Measurements from ENCODE around the gene ATG7.
A peak's percentile ranks its signal among the peaks of the same experiment; 100 is the strongest.

Gene ATG7

DNA sequence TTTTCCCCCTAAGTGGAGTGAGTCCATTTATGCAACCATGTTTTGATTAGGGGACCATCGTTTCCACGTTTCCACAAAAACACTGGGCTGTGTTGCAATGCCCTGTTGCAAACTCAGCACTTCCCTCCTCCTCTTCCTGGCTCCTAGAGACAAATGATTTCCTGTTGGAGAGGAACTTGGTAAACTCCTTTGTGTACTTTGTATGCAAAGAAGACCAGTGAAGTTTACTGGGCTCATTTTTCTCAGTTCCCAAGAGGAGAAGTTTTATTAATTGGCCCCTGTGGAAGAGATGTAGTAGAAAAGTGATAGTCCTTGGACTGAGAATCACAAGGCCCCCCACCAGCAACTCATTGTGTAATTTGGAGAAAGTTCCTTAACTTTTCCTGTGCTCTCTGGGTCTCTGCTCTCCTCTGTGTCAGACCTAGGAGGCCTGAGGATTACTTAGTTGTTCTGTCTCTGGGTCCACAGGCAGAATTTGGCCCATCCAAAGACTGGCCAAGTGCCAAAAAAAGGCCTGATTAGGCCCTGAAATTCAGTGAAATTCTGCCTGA, 95.0 kb downstream of the ATG7 start:
- no peaks in the 10 kb centered on the region for H3K27me3 ChIP-seq (ENCODE audit: insufficient read depth, low read length)
- H3K36me3 ChIP-seq (ENCODE audit: insufficient read depth, low read depth, low read length) = peaks cover 25% of the 10 kb centered on the region; the same call in 1 of the 2 replicates
- H3K4me1 ChIP-seq (ENCODE audit: insufficient read depth, low read length) = peaks cover 6% of the 10 kb centered on the region; the same call in 1 of the 2 replicates
- H3K9me3 ChIP-seq (ENCODE audit: insufficient read depth, low read depth, low read length) = no peaks in the 10 kb centered on the region
- peak overlapping the region; percentile 18; the same call in 1 of the 2 replicates for H3K9ac ChIP-seq (ENCODE audit: low read depth, low read length)
- no peak overlapping the region for H3K4me3 ChIP-seq (ENCODE audit: low read length)
- peak overlapping the region; percentile 8 for H3K27ac ChIP-seq (ENCODE audit: low read length)

DNA sequence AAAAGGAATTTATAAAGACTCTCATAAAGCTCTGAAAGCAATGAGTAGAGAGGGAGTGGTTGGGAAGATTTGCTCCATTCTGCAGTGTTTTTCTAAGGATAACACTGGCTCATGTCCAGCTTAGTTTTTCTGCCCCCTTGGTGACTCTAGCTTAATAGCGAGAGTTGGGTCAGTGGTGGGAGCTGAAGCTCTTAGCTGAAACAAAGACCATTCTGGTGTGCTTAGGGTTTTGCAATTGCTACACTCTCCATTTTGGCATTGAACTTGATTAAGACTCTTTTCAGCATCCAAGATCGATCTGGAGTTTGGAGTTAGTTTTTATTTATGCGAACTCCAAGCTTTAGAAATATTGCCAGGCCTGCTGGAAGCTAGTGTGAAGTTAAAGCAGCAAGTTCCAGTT, 98.0 kb downstream of the ATG7 start:
- H3K4me3 ChIP-seq (ENCODE audit: low read length) = no peak overlapping the region
- H3K9me3 ChIP-seq (ENCODE audit: insufficient read depth, low read depth, low read length) = no peaks in the 10 kb centered on the region

DNA sequence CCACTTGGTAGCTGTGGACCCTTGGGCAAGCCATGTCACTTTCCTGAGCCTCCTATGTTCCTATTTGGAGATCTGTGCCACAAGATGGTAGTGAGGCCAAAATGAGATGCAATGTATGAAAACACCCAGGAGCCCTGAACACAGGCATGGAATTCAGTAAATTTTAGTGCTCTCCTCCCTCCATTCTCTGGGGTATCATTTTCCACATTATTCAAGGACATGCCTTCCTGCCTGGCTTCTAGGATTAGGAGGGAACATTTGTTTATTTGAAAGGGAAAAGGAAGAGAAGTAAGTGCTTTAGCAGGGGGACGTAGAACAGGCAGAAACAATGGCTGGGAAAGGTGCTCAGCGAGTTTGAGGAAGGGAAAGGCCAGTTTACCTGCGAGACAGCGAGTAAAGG, 98.8 kb downstream of the ATG7 start:
- Histone ChIP-seq H3K9me3 (ENCODE audit: insufficient read depth, low read depth, low read length) (no peaks in the 10 kb centered on the region), H3K4me1 (ENCODE audit: insufficient read depth, low read length) (peaks cover 6% of the 10 kb centered on the region; the same call in 1 of the 2 replicates), H3K9ac (ENCODE audit: low read depth, low read length) (no peak overlapping the region), H3K27me3 (ENCODE audit: insufficient read depth, low read length) (no peaks in the 10 kb centered on the region), H3K27ac (ENCODE audit: low read length) (no peak overlapping the region), H3K36me3 (ENCODE audit: insufficient read depth, low read depth, low read length) (no peaks in the 10 kb centered on the region), H3K4me3 (ENCODE audit: low read length) (no peak overlapping the region)

More for the DNA sequence above, 98.0 kb downstream of the ATG7 start:
- Histone ChIP-seq H3K9ac (ENCODE audit: low read depth, low read length) (no peak overlapping the region), H3K27me3 (ENCODE audit: insufficient read depth, low read length) (no peaks in the 10 kb centered on the region), H3K27ac (ENCODE audit: low read length) (no peak overlapping the region), H3K36me3 (ENCODE audit: insufficient read depth, low read depth, low read length) (0 out of 2 replicates have a peak, but pooled peaks cover 4% of the 10 kb centered on the region), H3K4me1 (ENCODE audit: insufficient read depth, low read length) (peaks cover 6% of the 10 kb centered on the region; the same call in 1 of the 2 replicates)

DNA sequence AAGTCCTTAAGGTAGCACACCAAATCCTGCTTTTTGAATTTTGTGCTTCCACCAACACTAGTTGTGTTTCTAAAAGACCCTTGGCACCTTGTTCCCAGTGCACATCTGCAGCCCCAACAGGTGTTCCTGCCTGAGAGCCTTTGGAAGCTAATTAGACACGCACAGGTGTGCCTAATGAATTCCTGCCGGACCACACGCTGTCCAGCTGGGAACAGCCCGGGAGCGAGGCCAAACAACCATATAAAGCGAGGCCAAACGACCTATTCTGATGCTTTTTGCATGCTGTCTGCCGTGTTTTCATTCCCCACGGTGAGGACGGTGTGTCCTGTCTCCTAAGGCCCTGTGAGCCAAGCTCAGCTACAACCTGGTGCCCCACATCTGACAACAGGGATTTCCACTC, 99.5 kb downstream of the ATG7 start:
- Histone ChIP-seq H3K9me3 (ENCODE audit: insufficient read depth, low read depth, low read length) (no peaks in the 10 kb centered on the region), H3K4me3 (ENCODE audit: low read length) (no peak overlapping the region), H3K4me1 (ENCODE audit: insufficient read depth, low read length) (peaks cover 6% of the 10 kb centered on the region; the same call in 1 of the 2 replicates), H3K27me3 (ENCODE audit: insufficient read depth, low read length) (no peaks in the 10 kb centered on the region), H3K36me3 (ENCODE audit: insufficient read depth, low read depth, low read length) (no peaks in the 10 kb centered on the region), H3K27ac (ENCODE audit: low read length) (no peak overlapping the region), H3K9ac (ENCODE audit: low read depth, low read length) (no peak overlapping the region)

DNA sequence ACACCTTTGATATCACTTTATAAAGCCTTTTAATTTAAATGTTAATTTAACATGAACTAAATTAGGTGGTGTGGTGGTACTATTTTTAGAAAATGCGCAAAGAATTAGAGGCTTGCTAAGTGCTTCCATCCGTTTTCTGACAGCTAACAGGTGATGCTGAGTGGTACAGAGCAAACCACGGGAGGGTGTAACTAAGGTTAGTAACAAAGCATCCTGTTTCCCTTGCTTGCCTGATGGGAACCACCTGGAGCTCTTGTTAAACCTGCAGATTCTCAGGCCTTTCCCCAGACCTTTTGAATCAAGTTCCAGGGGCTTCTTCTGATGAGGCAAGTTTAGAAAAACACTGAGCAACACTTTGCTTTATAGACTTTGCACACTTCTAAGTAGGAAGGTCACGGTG, 101.0 kb downstream of the ATG7 start:
- Histone ChIP-seq H3K36me3 (ENCODE audit: insufficient read depth, low read depth, low read length) (no peaks in the 10 kb centered on the region), H3K4me1 (ENCODE audit: insufficient read depth, low read length) (no peaks in the 10 kb centered on the region), H3K9ac (ENCODE audit: low read depth, low read length) (no peak overlapping the region), H3K9me3 (ENCODE audit: insufficient read depth, low read depth, low read length) (no peaks in the 10 kb centered on the region), H3K27me3 (ENCODE audit: insufficient read depth, low read length) (no peaks in the 10 kb centered on the region), H3K4me3 (ENCODE audit: low read length) (no peak overlapping the region), H3K27ac (ENCODE audit: low read length) (no peak overlapping the region)

DNA sequence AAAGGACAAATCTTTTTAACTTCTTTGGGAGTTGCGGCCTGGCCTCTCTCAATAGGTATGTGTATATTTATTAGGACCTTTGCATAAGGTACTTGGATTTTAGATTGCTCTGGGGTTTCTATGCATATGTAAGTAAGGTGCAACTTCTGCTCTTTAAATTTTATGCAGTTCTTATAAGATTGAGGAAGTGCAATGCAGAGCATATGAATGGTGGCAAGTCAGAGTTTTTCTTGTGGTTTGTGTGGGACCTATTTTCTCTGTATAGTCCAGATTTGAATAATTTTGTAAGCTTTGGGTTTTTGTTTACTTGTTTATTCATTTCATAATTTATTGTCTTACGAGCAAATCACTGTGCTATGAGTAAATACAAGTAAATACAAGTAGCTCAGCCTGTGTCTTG, 101.5 kb downstream of the ATG7 start:
- no peaks in the 10 kb centered on the region for H3K36me3 ChIP-seq (ENCODE audit: insufficient read depth, low read depth, low read length)
- H3K4me3 ChIP-seq (ENCODE audit: low read length) = no peak overlapping the region
- H3K9me3 ChIP-seq (ENCODE audit: insufficient read depth, low read depth, low read length) = no peaks in the 10 kb centered on the region
- H3K27ac ChIP-seq (ENCODE audit: low read length) = no peak overlapping the region
- H3K27me3 ChIP-seq (ENCODE audit: insufficient read depth, low read length) = no peaks in the 10 kb centered on the region
- no peaks in the 10 kb centered on the region for H3K4me1 ChIP-seq (ENCODE audit: insufficient read depth, low read length)
- no peak overlapping the region for H3K9ac ChIP-seq (ENCODE audit: low read depth, low read length)

DNA sequence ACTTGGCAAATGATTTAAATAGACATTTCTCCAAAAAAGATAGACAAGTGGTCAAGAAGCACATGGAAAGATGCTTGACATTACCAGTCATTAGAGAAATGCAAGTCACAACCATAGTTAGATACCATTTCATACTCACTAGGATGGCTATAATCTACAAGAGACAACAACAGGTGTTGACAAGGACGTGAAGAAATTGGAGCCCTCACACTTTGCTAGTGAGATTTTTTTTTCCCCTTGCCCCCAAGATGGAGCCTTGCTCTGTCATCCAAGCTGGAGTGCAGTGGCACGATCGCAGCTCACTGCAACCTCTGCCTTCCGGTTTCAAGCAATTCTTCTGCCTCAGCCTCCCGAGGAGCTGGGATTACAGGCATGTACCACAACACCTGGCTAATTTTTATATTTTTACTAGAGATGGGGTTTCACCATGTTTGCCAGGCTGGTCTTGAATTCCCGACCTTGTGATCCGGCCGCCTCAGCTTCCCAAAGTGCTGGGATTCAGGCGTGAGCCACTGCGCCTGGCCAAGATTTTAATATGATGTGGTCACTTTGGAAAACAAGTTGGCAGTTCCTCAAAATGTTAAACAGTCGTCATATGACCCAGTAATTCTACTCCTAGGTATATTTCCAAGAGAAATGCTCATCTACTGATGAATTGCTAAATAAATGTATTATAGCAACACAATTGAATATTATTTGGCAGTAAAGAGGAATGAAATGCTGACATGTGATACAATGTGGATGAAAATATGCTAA, 103.3 kb downstream of the ATG7 start:
- Histone ChIP-seq H3K9ac (ENCODE audit: low read depth, low read length) (no peak overlapping the region), H3K4me3 (ENCODE audit: low read length) (no peak overlapping the region), H3K4me1 (ENCODE audit: insufficient read depth, low read length) (peaks cover 8% of the 10 kb centered on the region; the same call in 1 of the 2 replicates), H3K27ac (ENCODE audit: low read length) (no peak overlapping the region), H3K9me3 (ENCODE audit: insufficient read depth, low read depth, low read length) (no peaks in the 10 kb centered on the region), H3K36me3 (ENCODE audit: insufficient read depth, low read depth, low read length) (no peaks in the 10 kb centered on the region), H3K27me3 (ENCODE audit: insufficient read depth, low read length) (no peaks in the 10 kb centered on the region)

DNA sequence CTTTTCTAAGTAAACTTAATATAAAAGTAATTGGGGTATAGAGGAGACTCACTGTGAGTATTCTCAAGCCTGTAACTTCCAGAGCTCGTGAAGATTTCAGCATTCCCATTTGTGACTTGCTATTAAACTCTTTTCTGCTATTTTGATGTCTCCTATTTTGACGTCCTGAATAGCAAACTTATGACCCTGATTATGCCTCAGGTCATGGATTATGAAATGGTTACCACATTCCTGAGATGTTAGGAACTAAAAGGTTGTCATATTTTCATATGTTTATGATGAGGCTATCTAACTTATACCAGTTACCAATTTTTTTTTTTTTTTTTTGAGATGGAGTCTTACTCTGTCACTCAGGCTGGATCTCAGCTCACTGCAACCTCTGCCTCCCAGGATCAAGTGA, 105.5 kb downstream of the ATG7 start:
- Histone ChIP-seq H3K36me3 (ENCODE audit: insufficient read depth, low read depth, low read length) (no peaks in the 10 kb centered on the region), H3K27ac (ENCODE audit: low read length) (no peak overlapping the region), H3K27me3 (ENCODE audit: insufficient read depth, low read length) (no peaks in the 10 kb centered on the region), H3K4me1 (ENCODE audit: insufficient read depth, low read length) (peaks cover 9% of the 10 kb centered on the region; the same call in 1 of the 2 replicates), H3K9me3 (ENCODE audit: insufficient read depth, low read depth, low read length) (no peaks in the 10 kb centered on the region), H3K4me3 (ENCODE audit: low read length) (no peak overlapping the region), H3K9ac (ENCODE audit: low read depth, low read length) (no peak overlapping the region)

DNA sequence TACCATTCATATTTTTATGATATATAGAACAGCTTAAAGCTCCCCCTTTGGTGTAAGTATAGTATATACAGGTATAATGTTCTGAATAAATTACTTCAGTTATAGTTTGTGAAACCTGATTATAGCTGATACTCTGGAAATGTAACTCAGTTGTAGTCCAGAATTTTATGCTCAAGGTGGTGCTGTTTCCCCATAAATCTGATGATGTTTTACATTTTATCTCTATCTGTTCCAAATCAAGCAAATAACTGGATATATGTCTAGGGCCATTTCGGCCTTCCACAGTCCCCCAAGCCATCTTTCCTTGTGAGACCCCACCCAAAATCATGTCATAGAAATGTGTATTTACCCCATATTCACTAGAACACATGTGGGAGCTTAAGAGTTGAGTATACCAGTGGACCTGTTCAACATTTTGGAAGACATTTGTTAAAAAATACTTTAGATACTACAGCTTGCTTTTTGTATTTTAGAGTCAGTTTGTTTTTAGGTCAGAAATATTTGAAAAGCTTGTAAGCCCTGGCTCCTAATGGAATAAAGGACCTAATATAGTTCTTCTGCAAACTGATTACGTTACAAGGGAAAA, 107.1 kb downstream of the ATG7 start:
- Histone ChIP-seq H3K4me3 (ENCODE audit: low read length) (no peak overlapping the region), H3K9me3 (ENCODE audit: insufficient read depth, low read depth, low read length) (no peaks in the 10 kb centered on the region), H3K4me1 (ENCODE audit: insufficient read depth, low read length) (peaks cover 9% of the 10 kb centered on the region; the same call in 1 of the 2 replicates), H3K27me3 (ENCODE audit: insufficient read depth, low read length) (no peaks in the 10 kb centered on the region), H3K36me3 (ENCODE audit: insufficient read depth, low read depth, low read length) (no peaks in the 10 kb centered on the region), H3K9ac (ENCODE audit: low read depth, low read length) (no peak overlapping the region), H3K27ac (ENCODE audit: low read length) (no peak overlapping the region)

DNA sequence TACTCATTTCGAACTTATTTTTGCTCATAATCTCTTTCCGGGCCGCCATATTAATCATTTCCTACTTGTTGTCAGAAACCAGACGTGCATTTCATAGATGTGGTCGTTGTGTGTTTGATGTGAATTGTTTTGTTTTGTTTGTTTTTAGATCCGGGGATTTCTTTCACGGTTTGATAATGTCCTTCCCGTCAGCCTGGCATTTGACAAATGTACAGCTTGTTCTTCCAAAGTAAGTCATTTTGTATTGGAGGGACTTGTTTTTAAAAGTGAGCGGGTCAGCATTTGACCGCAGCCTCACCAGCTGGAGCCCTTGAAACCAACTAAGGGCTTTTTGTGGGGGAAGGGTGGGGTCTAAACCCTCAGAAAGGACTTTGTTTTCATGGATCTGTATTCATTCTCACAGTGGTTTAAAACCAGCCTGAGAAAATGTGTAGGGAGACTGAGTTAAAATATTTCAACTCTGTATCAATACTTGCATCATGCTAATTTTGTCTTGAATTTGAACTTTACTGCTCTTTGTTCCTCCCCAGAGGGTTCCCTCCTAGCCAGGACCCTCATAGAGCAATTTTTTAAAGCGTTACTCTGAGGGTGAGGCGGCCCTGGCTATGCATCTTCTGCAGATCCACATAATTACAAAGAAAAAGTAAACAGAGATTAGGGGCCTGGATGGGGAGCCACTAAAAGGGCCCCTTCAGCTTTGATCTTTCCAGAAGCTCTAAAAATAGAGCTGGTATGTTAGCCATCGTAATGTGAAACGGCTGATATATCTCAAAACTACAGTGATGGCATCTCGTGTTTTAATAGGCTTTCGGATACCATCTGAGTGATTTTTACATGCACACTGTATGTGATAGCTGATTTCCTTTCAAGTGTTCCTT, 107.9 kb downstream of the ATG7 start:
- Histone ChIP-seq H3K4me3 (ENCODE audit: low read length) (no peak overlapping the region), H3K36me3 (ENCODE audit: insufficient read depth, low read depth, low read length) (no peaks in the 10 kb centered on the region), H3K9ac (ENCODE audit: low read depth, low read length) (no peak overlapping the region), H3K9me3 (ENCODE audit: insufficient read depth, low read depth, low read length) (no peaks in the 10 kb centered on the region), H3K27ac (ENCODE audit: low read length) (no peak overlapping the region), H3K4me1 (ENCODE audit: insufficient read depth, low read length) (peaks cover 9% of the 10 kb centered on the region; the same call in 1 of the 2 replicates), H3K27me3 (ENCODE audit: insufficient read depth, low read length) (no peaks in the 10 kb centered on the region)

DNA sequence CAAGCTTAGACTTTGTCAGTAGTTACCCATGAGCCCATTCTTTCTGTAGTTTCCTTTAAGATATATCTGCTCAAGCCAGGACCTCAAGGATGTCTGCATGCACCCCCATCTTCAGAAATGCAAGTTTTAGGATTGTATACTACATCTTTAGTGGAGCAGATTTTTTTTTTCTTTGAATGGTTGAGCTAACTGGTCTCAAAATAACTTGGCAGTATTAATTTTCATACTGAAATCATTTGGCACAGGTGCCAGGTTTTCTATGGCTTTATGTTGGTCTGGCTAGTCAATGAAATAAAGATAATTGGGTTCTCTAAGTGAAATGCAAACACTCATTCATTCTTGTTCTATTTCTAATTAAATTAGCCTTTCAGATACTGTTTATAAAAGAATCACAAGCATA, 108.9 kb downstream of the ATG7 start:
- peaks cover 9% of the 10 kb centered on the region; the same call in 1 of the 2 replicates for H3K4me1 ChIP-seq (ENCODE audit: insufficient read depth, low read length)
- no peak overlapping the region for H3K4me3 ChIP-seq (ENCODE audit: low read length)
- no peaks in the 10 kb centered on the region for H3K27me3 ChIP-seq (ENCODE audit: insufficient read depth, low read length)
- H3K9ac ChIP-seq (ENCODE audit: low read depth, low read length) = no peak overlapping the region
- H3K27ac ChIP-seq (ENCODE audit: low read length) = no peak overlapping the region
- H3K36me3 ChIP-seq (ENCODE audit: insufficient read depth, low read depth, low read length) = no peaks in the 10 kb centered on the region
- no peaks in the 10 kb centered on the region for H3K9me3 ChIP-seq (ENCODE audit: insufficient read depth, low read depth, low read length)
